VCaP (cell line): ENCODE measurements around the gene OPN4.

Experiments used
- H3K27ac ChIP-seq: fragments of 450-650 bp; 2 replicates; pipeline ENCODE4 v1.5.1; 2017
- CTCF ChIP-seq: fragments of 450-650 bp; conservative IDR thresholded peaks from 2 replicates; pipeline ENCODE4 v1.5.1; 2017; ENCODE audit warnings: mild to moderate bottlenecking, moderate library complexity

Gene OPN4

GRCh38 chr10:86715836-86716235, 61.5 kb downstream of the OPN4 start:
- H3K27ac ChIP-seq: no peak overlapping the region
- no peak for TF ChIP-seq CTCF
